ENCODE results near the gene USH2A. TPM values are rescaled to one million over a fixed set of nuclear protein-coding genes. Genes with fewer than 3 reads are reported as not detected.

The USH2A gene
- total RNA-seq, 1 experiment from 2014 or later = not detected

GRCh38 chr1:215792446-215792845 lies 630.8 kb downstream of the USH2A start:
- no peak for TF ChIP-seq CTCF (conservative IDR thresholded peaks at IDR 0.05; ENCODE audit: low read depth, low read length)
- no peak for TF ChIP-seq EZH2 (IDR thresholded peaks at IDR 0.05; ENCODE audit: borderline replicate concordance, low read depth, low read length, poor library complexity, severe bottlenecking)
- H3K36me3 ChIP-seq (ENCODE audit: insufficient read depth, low read length, poor library complexity, severe bottlenecking) = no peaks in the 10 kb centered on the region
- H3K4me3 ChIP-seq (ENCODE audit: low read depth, low read length, poor library complexity, severe bottlenecking) = no peak overlapping the region
- ChIA-PET CTCF (no interaction called here), POLR2A (ENCODE audit: low non-redundant PET) (no interaction called here)
- peaks cover 18% of the 10 kb centered on the region for H3K27me3 ChIP-seq (replicated peaks; ENCODE audit: insufficient read depth, low read depth, low read length, poor library complexity)
- H3K27ac ChIP-seq (ENCODE audit: low read depth, low read length, poor library complexity, severe bottlenecking) = no peak overlapping the region
- no peaks in the 10 kb centered on the region for H3K4me1 ChIP-seq (ENCODE audit: insufficient read depth, low read length, poor library complexity, severe bottlenecking)
- no TSS peak for BruUV-seq (replicated peaks)
- intact Hi-C loops (cut with micrococcal nuclease; ENCODE audit: unreplicated experiment) = no loop called here
- no peaks in the 10 kb centered on the region for H3K9me3 ChIP-seq (ENCODE audit: low read depth, low read length, poor library complexity, severe bottlenecking)
- no peak for DNase-seq (ENCODE audit: low spot score)

DNA sequence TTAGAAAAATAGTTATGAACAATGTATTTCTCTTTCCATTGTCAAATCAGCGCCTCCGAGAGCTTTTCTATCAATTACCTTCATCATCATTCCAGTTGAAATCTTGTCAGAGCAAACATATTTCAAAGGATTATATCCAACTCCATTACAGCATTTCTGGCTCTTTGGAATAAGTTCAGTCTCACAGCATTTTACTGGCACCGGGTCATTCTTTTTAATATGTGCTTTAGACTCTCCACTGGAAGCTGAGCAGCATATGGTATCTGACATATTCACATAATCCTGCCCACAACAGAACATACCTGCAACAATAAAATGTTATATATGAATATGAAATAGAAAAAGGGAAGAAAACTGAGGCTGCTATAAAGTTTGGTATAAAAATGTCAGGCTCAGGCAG lies 633.3 kb downstream of the USH2A start:
- intact Hi-C loops (cut with micrococcal nuclease; ENCODE audit: unreplicated experiment) = no loop called here
- no TSS peak for BruUV-seq (replicated peaks)
- H3K36me3 ChIP-seq (ENCODE audit: insufficient read depth, low read length, poor library complexity, severe bottlenecking) = no peaks in the 10 kb centered on the region
- no peak for DNase-seq (ENCODE audit: low spot score)
- TF ChIP-seq EZH2 (IDR thresholded peaks at IDR 0.05; ENCODE audit: borderline replicate concordance, low read depth, low read length, poor library complexity, severe bottlenecking) (no peak), CTCF (conservative IDR thresholded peaks at IDR 0.05; ENCODE audit: low read depth, low read length) (no peak)
- H3K27ac ChIP-seq (ENCODE audit: low read depth, low read length, poor library complexity, severe bottlenecking) = no peak overlapping the region
- peaks cover 15% of the 10 kb centered on the region for H3K27me3 ChIP-seq (replicated peaks; ENCODE audit: insufficient read depth, low read depth, low read length, poor library complexity)
- ChIA-PET POLR2A (ENCODE audit: low non-redundant PET) (no interaction called here), CTCF (no interaction called here)
- no peaks in the 10 kb centered on the region for H3K9me3 ChIP-seq (ENCODE audit: low read depth, low read length, poor library complexity, severe bottlenecking)
- H3K4me3 ChIP-seq (ENCODE audit: low read depth, low read length, poor library complexity, severe bottlenecking) = no peak overlapping the region
- H3K4me1 ChIP-seq (ENCODE audit: insufficient read depth, low read length, poor library complexity, severe bottlenecking) = no peaks in the 10 kb centered on the region

DNA sequence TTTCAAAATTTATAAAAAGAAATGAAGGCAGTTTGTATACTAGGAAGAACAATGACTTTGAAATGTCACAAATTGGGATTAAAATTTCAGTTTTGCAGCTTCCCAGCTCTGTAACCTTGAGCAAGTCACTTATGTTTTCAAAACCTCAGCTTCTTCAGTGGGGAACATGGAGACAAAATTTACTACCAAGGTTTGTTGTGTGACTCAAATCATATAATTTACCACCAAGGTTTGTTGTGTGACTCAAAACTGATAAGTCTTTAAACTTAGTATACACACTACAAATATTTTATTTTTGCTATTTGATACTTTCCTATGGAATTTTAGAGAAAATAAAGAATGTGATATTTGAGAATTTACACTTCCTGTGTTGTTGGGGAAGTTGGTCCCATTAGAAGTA lies 636.3 kb downstream of the USH2A start:
- POLR2A ChIA-PET (ENCODE audit: low non-redundant PET) = no interaction called here
- H3K27ac ChIP-seq (ENCODE audit: low read depth, low read length, poor library complexity, severe bottlenecking) = no peak overlapping the region
- no TSS peak for BruUV-seq (replicated peaks)
- TF ChIP-seq EZH2 (IDR thresholded peaks at IDR 0.05; ENCODE audit: borderline replicate concordance, low read depth, low read length, poor library complexity, severe bottlenecking) (no peak), CTCF (conservative IDR thresholded peaks at IDR 0.05; ENCODE audit: low read depth, low read length) (no peak)
- H3K4me3 ChIP-seq (ENCODE audit: low read depth, low read length, poor library complexity, severe bottlenecking) = no peak overlapping the region
- no peak for DNase-seq (ENCODE audit: low spot score)
- H3K4me1 ChIP-seq (ENCODE audit: insufficient read depth, low read length, poor library complexity, severe bottlenecking) = no peaks in the 10 kb centered on the region
- CTCF ChIA-PET = no interaction called here
- peaks cover 15% of the 10 kb centered on the region for H3K27me3 ChIP-seq (replicated peaks; ENCODE audit: insufficient read depth, low read depth, low read length, poor library complexity)
- no peaks in the 10 kb centered on the region for H3K36me3 ChIP-seq (ENCODE audit: insufficient read depth, low read length, poor library complexity, severe bottlenecking)
- no peaks in the 10 kb centered on the region for H3K9me3 ChIP-seq (ENCODE audit: low read depth, low read length, poor library complexity, severe bottlenecking)
- intact Hi-C loops (cut with micrococcal nuclease; ENCODE audit: unreplicated experiment) = no loop called here

Measured in A673 (cell line).